T-helper 2 cell treated with Interferon-gamma antibody and Interleukin-4, amounts not matched to agents 5 μg/mL and 100 μg/mL, for 36 hours (primary cell): ENCODE measurements around the gene PKN1.

ENCODE experiments used
- DNase-seq: peaks from one replicate; pipeline ENCODE4 v3.0.0; 2021; ENCODE audit warnings: low spot score
- H3K27ac Mint-ChIP-seq: one replicate; pipeline ENCODE4 v1.8.0; 2021; ENCODE audit warnings: mild to moderate bottlenecking, mixed read lengths
- H3K27me3 Mint-ChIP-seq: one replicate; pipeline ENCODE4 v1.8.0; 2021; ENCODE audit warnings: low read depth, mixed read lengths
- H3K36me3 Mint-ChIP-seq: one replicate; pipeline ENCODE4 v1.8.0; 2021; ENCODE audit warnings: low read depth, mixed read lengths
- H3K4me1 Mint-ChIP-seq: one replicate; pipeline ENCODE4 v1.8.0; 2021; ENCODE audit warnings: low read depth, mixed read lengths
- H3K4me3 Mint-ChIP-seq: one replicate; pipeline ENCODE4 v1.8.0; 2022; ENCODE audit warnings: mild to moderate bottlenecking, moderate library complexity, mixed read lengths
- H3K9me3 Mint-ChIP-seq: one replicate; pipeline ENCODE4 v1.8.0; 2021; ENCODE audit warnings: mixed read lengths

Gene PKN1

DNA sequence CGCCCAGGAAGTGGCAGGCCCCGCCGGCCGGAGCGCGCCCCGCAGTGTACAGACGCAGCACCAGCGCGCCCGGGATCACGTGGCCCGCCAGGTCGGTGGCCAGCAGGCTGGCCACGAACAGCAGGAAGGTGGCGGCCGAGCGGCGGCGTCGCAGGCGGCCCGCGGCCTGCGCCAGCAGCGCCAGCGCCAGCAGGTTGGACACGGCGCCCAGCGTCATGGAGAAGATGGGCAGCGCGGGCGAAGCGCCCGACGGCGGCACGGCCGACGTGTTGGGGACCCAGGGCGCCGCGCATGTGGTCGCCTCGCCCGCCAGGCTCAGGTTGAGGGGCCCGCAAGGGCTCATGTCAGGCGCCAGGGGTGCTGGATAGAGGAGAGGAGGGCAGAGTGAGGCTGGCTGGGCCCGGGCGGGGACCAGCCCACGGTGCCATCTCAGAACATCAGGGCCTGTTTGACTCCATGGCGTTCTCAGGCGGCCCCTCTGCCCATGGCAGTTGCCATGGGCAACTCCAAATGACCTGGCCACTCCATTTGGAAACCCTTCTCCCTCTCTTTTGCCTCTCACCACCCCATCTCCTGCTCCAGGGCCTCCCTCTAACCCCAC, 41.0 kb downstream of the PKN1 start:
- Mint-ChIP-seq H3K27me3 (peaks cover 17% of the 10 kb centered on the region), H3K4me3 (peak overlapping the region; percentile 46), H3K27ac (peak overlapping the region; percentile 31), H3K4me1 (peaks cover 21% of the 10 kb centered on the region), H3K9me3 (no peaks in the 10 kb centered on the region), H3K36me3 (peaks cover 16% of the 10 kb centered on the region)
- no peak for DNase-seq

- Mint-ChIP-seq H3K36me3 (peaks cover 8% of the 10 kb centered on the region), H3K4me1 (peaks cover 21% of the 10 kb centered on the region), H3K9me3 (no peaks in the 10 kb centered on the region), H3K27ac (no peak overlapping the region), H3K4me3 (peak overlapping the region; percentile 46), H3K27me3 (peaks cover 17% of the 10 kb centered on the region)
- no peak for DNase-seq
Measured at GRCh38 chr19:14474827-14475226, 41.7 kb downstream of the PKN1 start.

GRCh38 chr19:14475251-14476073, 42.4 kb downstream of the PKN1 start, which contains the start of gene PTGER1:
TSS of gene PTGER1 (minus strand) at chr19:14475354. CDS start at chr19:14474320, 1,034 bp downstream.
- H3K36me3 Mint-ChIP-seq, result peaks cover 8% of the 10 kb centered on the region
- H3K27ac Mint-ChIP-seq, result peak within 1 kb of the TSS; percentile 31
- DNase-seq, result peak; percentile 40
- peaks cover 17% of the 10 kb centered on the region for H3K27me3 Mint-ChIP-seq
- H3K4me1 Mint-ChIP-seq, result peaks cover 21% of the 10 kb centered on the region
- H3K4me3 Mint-ChIP-seq, result peak within 1 kb of the TSS; percentile 46
- H3K9me3 Mint-ChIP-seq, result no peaks in the 10 kb centered on the region

DNA sequence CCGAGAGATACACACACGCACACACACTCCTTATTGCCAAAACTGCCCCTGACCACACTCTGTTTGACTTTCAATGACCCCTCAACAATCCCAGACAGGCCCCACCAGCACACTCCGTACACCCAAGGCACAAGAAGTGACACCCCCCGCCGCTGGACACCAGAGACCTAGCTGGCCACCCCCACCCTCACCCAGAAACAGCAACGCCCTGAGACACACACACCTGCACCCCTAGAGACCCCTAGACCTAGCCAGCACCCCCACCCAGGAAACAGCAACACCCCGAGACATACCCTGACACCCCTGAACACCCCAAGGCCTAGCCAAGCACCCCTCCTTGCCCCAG, 43.2 kb downstream of the PKN1 start:
- Mint-ChIP-seq H3K36me3 (peaks cover 4% of the 10 kb centered on the region), H3K4me1 (peaks cover 21% of the 10 kb centered on the region), H3K9me3 (no peaks in the 10 kb centered on the region), H3K27me3 (peaks cover 17% of the 10 kb centered on the region), H3K4me3 (no peak overlapping the region), H3K27ac (peak overlapping the region; percentile 38)
- no peak for DNase-seq

DNA sequence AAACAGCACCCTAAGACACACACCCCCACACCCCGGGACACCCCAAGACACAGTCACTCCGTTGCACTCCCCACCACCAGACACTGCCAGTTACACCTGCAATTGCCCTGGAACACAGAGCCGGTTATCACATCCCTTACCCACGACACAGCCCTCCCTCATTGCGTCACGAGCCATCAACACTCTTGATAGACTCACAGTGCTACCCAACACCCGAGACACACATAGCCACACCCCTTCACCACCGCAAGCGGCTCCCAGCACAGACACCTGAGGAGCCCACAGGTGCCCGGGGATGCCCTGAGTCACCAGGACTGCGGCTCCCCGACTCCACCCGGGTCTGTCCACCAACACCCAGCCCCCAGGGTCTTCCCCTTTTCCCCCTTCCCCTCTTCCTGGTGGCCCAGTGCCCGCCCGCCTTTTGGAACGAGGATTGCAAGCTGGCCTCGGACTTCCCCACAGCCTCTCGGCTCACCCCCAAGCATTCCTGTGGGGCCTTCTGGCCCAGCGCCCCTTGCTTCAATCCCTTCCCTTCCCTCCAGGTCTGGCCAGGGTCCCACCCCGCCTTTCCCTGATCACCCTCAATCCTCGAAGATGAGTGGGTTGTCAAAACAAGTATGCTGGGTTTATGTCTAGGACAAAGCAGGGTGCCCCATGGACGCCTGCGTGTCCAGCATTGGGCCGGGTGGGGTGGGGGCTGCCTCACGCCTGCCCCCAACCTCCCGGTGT, 43.7 kb downstream of the PKN1 start:
- H3K9me3 Mint-ChIP-seq, result no peaks in the 10 kb centered on the region
- peaks cover 21% of the 10 kb centered on the region for H3K4me1 Mint-ChIP-seq
- DNase-seq, result no peak
- H3K27ac Mint-ChIP-seq, result peak overlapping the region; percentile 38
- H3K4me3 Mint-ChIP-seq, result no peak overlapping the region
- H3K36me3 Mint-ChIP-seq, result peaks cover 3% of the 10 kb centered on the region
- peaks cover 17% of the 10 kb centered on the region for H3K27me3 Mint-ChIP-seq

DNA sequence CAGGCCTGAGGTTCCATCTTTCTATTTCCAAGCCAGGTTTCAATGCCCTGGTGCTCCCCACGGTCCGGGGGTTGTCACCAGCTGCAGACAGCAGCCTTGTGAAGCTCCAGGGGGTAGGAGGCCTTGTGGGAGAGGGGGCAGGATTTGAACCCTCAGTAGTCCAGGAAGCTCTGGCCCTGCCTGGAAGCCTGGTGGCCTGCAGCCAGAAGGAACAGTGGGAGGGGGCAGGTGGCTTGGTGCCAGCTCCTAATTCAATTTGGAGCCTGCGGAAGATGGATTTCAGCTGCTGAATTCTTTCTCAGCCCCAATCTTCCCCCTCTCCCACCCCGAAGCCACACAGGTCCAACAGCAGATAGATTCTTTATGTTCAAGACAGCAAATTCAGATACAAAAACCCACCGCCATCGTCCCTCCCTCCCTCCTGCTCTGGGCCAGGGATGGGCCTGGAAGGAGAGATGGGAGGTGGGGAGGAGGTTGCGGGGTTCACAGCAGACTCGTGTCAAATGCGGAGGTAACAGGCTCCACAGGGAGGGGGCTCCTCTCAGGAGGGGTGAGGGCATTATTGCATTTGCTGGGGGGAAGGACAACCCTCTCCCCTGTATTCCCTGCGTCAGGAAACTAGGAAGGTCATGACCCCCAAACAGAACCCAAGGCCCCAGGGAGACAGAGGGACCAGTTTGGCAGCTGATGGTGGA, 44.5 kb downstream of the PKN1 start:
- Mint-ChIP-seq H3K9me3 (no peaks in the 10 kb centered on the region), H3K27ac (no peak overlapping the region), H3K4me1 (peaks cover 19% of the 10 kb centered on the region), H3K4me3 (no peak overlapping the region), H3K36me3 (peaks cover 4% of the 10 kb centered on the region), H3K27me3 (peaks cover 16% of the 10 kb centered on the region)
- no peak for DNase-seq

DNA sequence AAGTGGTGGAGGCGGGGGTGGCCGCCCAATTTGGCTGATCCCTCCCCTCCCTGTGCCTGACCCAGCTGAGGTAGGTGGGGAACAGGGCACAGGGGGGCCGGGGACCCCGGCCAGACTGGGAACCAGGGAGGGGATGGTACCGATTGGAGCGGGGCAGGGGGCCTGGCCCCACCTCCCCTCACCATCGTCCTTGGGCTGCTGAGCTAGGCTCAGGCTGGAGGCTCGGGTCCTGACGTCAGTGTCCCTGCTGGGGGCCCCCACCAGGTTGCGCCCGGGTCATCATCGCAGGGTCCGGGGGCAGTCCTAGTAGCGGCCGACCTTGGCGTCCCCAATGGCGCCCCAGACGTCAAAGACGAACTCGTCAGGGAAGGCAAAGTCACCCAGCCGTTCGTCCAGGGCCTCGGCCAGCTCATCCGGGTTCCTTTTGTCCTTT, 45.0 kb downstream of the PKN1 start:
- H3K9me3 Mint-ChIP-seq, result no peaks in the 10 kb centered on the region
- no peak for DNase-seq
- H3K36me3 Mint-ChIP-seq, result peaks cover 4% of the 10 kb centered on the region
- no peak overlapping the region for H3K27ac Mint-ChIP-seq
- peaks cover 10% of the 10 kb centered on the region for H3K27me3 Mint-ChIP-seq
- H3K4me3 Mint-ChIP-seq, result no peak overlapping the region
- peaks cover 16% of the 10 kb centered on the region for H3K4me1 Mint-ChIP-seq

- peaks cover 15% of the 10 kb centered on the region for H3K4me1 Mint-ChIP-seq
- peaks cover 6% of the 10 kb centered on the region for H3K36me3 Mint-ChIP-seq
- H3K27ac Mint-ChIP-seq, result no peak overlapping the region
Measured at GRCh38 chr19:14479309-14479974, 46.3 kb downstream of the PKN1 start.

GRCh38 chr19:14479975-14480699, 47.0 kb downstream of the PKN1 start:
- Mint-ChIP-seq H3K9me3 (no peaks in the 10 kb centered on the region), H3K27me3 (no peaks in the 10 kb centered on the region), H3K4me3 (no peak overlapping the region), H3K36me3 (peaks cover 4% of the 10 kb centered on the region), H3K27ac (no peak overlapping the region), H3K4me1 (peaks cover 11% of the 10 kb centered on the region)
- DNase-seq, result peak; percentile 65

More at GRCh38 chr19:14479309-14479974, 46.3 kb downstream of the PKN1 start:
- no peaks in the 10 kb centered on the region for H3K9me3 Mint-ChIP-seq
- DNase-seq, result no peak
- H3K27me3 Mint-ChIP-seq, result peaks cover 5% of the 10 kb centered on the region
- H3K4me3 Mint-ChIP-seq, result no peak overlapping the region

DNA sequence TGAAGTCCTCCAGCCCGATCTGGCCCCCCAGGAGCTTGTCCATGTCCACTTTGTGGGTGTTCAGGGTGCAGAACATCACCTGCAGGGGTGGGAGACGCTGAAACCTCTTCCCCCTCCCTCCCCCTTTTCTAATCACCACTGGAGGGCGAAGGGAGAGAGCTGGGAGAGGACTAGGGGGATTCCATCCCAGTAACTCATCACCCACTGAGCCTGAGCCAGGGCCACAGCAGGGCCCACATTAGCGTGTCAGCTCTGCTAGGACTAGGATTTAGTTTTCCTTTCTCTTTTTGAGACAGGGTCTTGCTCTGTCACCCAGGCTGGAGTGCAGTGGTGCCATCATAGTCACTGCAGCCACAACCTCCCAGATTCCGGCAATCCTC, 47.6 kb downstream of the PKN1 start:
- no peak for DNase-seq
- no peaks in the 10 kb centered on the region for H3K9me3 Mint-ChIP-seq
- peaks cover 8% of the 10 kb centered on the region for H3K4me1 Mint-ChIP-seq
- H3K27me3 Mint-ChIP-seq, result no peaks in the 10 kb centered on the region
- H3K27ac Mint-ChIP-seq, result no peak overlapping the region
- H3K36me3 Mint-ChIP-seq, result peaks cover 4% of the 10 kb centered on the region
- H3K4me3 Mint-ChIP-seq, result no peak overlapping the region

DNA sequence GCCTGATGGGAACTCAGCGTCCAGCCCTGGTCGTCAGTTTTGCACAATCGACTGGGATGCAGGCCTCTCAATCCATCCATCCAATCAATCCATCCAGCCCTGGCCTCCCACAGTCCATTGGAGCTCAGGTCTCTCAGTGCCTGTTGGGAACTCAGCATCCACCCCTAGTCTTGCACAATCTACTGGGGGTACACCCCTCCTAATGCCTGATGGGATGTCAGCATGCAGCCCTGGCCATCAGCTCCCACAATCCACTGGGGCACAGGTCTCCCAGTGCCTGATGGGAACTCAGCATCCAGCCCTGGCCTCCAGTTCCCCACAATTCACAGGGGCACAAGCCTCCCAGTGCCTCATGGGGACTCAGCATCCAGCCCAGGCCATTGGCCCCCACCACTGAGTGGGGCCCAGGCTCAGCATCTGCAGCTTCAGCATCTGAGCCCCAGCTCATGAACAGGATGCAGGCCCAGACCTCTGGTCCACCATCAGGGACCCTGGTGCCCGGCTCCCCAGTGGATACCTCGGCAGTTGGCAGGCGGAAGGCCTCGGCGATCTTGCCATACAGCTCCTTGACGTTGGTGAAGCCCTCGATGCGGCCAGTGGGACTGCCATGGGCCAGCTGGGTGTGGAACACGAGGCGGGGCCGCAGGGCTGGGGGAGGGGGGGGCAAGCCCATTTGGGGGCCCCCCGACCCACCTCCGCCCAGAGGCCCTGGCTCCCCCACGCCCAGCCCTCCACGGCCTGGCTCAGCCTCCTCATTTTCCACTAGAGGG, 49.3 kb downstream of the PKN1 start:
- Mint-ChIP-seq H3K4me1 (peaks cover 3% of the 10 kb centered on the region), H3K36me3 (peaks cover 4% of the 10 kb centered on the region), H3K27ac (no peak overlapping the region), H3K27me3 (no peaks in the 10 kb centered on the region), H3K9me3 (no peaks in the 10 kb centered on the region), H3K4me3 (no peak overlapping the region)
- no peak for DNase-seq

- DNase-seq, result no peak
- Mint-ChIP-seq H3K9me3 (no peaks in the 10 kb centered on the region), H3K4me1 (peaks cover 3% of the 10 kb centered on the region), H3K27ac (no peak overlapping the region), H3K36me3 (peaks cover 10% of the 10 kb centered on the region), H3K4me3 (no peak overlapping the region), H3K27me3 (no peaks in the 10 kb centered on the region)
Measured at GRCh38 chr19:14487370-14488125, 54.4 kb downstream of the PKN1 start.
